ENCODE measurements around the gene DIS3L.
"Not testable (repeated sequence)": the region's sequence is repeated elsewhere in the genome, so short reads cannot be mapped to it uniquely, and the experiment has no call there.

The DIS3L gene

GRCh38 chr15:66310786-66311185 lies 17.4 kb downstream of the DIS3L start:
- DNase-seq (ENCODE audit: low spot score) = no peak

- DNase-seq (ENCODE audit: low spot score) = no peak
Measured at GRCh38 chr15:66312144-66312543, 18.8 kb downstream of the DIS3L start.

GRCh38 chr15:66323312-66323928 lies 30.1 kb downstream of the DIS3L start:
- DNase-seq (ENCODE audit: low spot score) = no peak

GRCh38 chr15:66326051-66326450 lies 32.7 kb downstream of the DIS3L start:
- no peak for DNase-seq (ENCODE audit: low spot score)

GRCh38 chr15:66327736-66328135 lies 34.4 kb downstream of the DIS3L start:
- no peak for DNase-seq (ENCODE audit: low spot score)

- no peak for DNase-seq (ENCODE audit: low spot score)
Measured at GRCh38 chr15:66328771-66329170, 35.4 kb downstream of the DIS3L start.

- not testable (repeated sequence) for DNase-seq (ENCODE audit: low spot score)
Measured at GRCh38 chr15:66348530-66348929, 55.2 kb downstream of the DIS3L start.

GRCh38 chr15:66356077-66356358 lies 62.6 kb downstream of the DIS3L start:
- no peak for DNase-seq (ENCODE audit: low spot score)

- peak; percentile 68 for DNase-seq (ENCODE audit: low spot score)
Measured at GRCh38 chr15:66356359-66357236, 63.2 kb downstream of the DIS3L start, which contains the start of gene TIPIN. TIPIN (minus strand) TSS chr15:66356685; CDS start chr15:66352947, 3,738 bp downstream.

- DNase-seq (ENCODE audit: low spot score) = no peak
Measured at GRCh38 chr15:66359740-66360139, 66.4 kb downstream of the DIS3L start.

GRCh38 chr15:66361745-66362460 lies 68.5 kb downstream of the DIS3L start:
- not testable (repeated sequence) for DNase-seq (ENCODE audit: low spot score)

- DNase-seq (ENCODE audit: low spot score) = no peak
Measured at GRCh38 chr15:66362776-66363175, 69.4 kb downstream of the DIS3L start.

GRCh38 chr15:66364944-66365528 lies 71.7 kb downstream of the DIS3L start:
- DNase-seq (ENCODE audit: low spot score) = no peak

GRCh38 chr15:66369773-66370651 lies 76.6 kb downstream of the DIS3L start:
- no peak for DNase-seq (ENCODE audit: low spot score)

GRCh38 chr15:66374179-66374578 lies 80.8 kb downstream of the DIS3L start:
- no peak for DNase-seq (ENCODE audit: low spot score)

GRCh38 chr15:66378814-66379430 lies 85.6 kb downstream of the DIS3L start:
- no peak for DNase-seq (ENCODE audit: low spot score)

GRCh38 chr15:66381376-66381775 lies 88.0 kb downstream of the DIS3L start:
- not testable (repeated sequence) for DNase-seq (ENCODE audit: low spot score)

Data from pons (tissue), 1 donor.